Measurements from ENCODE around the gene IL31. TPM values are rescaled to one million over a fixed set of nuclear protein-coding genes. Genes with fewer than 3 reads are reported as not detected.
A peak's percentile ranks its signal among the peaks of the same experiment; 100 is the strongest.
"Not testable (repeated sequence)": the region's sequence is repeated elsewhere in the genome, so short reads cannot be mapped to it uniquely, and the experiment has no call there.

IL31 gene
- not detected for total RNA-seq

DNA sequence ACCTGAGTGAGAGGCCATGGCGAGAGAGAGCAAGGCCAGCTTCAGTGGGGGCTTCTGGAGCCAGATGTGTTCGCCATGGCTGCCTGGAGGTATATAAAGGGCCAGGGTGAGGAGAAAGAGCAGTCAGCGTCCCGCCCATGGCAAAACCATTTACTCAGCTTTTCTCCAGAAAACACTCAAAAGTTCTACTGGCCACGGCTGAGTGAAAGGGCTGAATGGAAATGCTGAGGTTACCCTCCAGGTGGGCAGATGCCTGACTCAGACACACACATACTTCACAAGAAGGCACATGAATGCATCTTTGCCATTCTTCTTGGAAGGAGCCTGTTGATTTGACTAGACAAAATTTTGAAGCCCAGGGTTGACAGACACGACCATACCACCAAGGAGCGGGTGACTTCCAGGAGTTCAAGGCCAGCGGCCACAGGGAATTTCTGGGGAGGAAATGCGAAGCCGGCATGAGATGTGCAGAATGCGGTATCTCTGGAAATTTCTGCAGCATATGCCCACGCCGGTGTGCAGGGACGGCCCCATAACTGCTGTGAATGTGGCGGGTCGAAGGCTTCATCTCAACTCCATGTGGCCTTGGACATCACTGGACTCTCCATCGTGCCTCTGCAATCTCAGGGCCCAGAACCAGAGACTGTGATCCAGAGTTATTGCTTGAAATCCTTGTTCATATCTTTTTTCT is at the start of gene IL31:
Gene IL31, minus strand, starts transcription at position 67 of the 691 bp plus-strand sequence. Its CDS starts 49 bp downstream, at position 18.
- DNase-seq (ENCODE audit: low spot score) = no peak

DNA sequence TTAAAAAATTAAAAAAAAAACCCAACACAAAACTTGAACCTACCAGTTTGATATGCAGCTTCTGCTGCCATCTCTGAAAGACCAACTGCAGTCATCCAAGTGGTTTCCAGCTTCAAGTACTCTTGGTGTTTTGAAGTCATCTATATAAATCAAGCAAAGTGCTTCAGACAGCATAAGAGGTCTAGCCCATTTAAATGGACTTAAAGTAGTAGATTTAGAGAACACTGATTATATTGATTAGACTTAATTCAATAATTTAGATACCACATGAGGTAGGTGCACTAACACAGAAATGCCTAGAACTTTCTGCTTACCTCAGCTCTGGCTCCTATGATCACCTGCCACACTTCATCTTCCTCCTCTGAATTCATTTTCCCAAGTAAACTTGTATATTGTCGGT is 42.4 kb upstream of the IL31 start:
- no peak for DNase-seq (ENCODE audit: low spot score)

DNA sequence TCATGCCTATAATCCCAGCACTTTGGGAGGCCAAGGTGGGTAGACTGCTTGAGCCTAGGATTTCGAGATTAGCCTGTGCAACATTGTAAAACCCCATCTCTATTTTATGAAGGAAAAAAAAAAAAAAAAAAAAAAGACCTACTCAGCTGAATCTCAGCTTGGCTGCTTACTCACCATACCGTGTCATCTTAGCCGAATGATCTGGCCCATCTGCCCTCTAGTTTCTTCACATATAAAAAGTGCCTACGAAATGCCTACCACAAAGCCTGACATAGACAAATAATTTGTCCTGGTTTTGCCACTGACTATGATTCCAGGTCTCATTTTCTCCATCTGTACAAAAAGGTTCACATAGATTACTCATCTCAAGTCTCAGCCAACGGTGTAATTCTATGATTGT is 41.8 kb upstream of the IL31 start:
- no peak for DNase-seq (ENCODE audit: low spot score)

DNA sequence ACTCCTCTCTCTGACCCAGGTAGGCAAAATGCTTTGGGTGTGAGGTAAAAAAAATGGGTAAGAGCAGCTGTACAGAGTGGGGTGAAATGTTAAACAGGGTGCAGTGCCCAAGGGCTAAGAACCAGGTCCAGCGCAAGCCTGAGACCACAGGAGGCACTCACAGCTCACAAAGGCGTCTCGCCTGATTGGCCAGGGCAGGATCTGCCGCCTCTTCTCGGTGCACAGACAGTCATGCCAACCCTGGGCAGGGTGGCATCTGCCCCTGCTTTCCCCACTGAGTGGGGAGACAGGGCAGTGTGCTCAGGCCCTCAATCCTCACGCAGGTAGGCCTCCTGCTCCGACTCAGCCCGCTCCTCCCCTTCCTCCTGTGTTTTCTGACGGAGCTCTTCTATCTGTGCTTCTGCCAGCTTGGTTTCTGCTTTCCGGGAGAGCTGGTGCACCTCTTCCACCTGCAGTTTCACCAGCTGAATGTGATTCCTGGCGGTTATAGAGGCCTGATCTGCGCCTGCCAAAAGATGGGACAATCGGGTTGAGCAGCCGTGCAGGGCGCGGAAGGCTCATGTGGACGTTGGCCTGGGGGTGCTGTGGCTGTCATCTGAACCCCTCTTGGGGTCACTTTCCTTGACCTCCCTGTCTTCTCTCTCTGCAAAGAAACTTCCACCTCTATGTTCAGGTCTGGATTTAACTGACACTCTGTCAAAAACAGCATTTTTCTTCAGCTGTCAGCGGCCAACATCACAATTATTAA is 34.2 kb upstream of the IL31 start:
- DNase-seq (ENCODE audit: low spot score) = no peak

DNA sequence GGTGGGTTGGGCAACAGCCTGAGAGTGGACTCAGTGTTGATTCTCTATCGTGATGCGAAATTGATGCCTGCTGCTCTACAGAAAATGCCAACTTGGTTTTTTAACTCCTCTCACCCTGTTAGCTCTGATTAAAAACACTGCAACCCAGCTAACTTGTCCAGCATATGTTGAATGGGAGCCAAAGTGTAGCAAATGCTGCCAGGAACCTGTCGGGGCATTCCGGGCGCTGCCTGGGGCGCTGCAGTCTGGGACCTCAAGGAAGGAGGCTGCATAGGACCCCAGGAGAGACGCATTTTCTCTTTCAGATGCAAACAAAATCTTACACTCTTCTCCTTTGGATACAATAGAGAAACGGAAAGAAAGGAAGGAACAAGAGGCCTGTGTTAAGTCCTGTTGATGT is 33.4 kb upstream of the IL31 start:
- DNase-seq (ENCODE audit: low spot score) = no peak

DNA sequence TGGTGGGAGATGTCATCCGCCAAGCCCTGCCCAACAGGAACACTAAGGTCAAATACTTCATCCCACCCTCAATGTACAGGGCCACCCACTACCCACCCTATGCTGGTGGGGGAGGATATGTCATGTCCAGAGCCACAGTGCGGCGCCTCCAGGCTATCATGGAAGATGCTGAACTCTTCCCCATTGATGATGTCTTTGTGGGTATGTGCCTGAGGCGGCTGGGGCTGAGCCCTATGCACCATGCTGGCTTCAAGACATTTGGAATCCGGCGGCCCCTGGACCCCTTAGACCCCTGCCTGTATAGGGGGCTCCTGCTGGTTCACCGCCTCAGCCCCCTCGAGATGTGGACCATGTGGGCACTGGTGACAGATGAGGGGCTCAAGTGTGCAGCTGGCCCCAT is 33.0 kb upstream of the IL31 start:
- DNase-seq (ENCODE audit: low spot score) = no peak

DNA sequence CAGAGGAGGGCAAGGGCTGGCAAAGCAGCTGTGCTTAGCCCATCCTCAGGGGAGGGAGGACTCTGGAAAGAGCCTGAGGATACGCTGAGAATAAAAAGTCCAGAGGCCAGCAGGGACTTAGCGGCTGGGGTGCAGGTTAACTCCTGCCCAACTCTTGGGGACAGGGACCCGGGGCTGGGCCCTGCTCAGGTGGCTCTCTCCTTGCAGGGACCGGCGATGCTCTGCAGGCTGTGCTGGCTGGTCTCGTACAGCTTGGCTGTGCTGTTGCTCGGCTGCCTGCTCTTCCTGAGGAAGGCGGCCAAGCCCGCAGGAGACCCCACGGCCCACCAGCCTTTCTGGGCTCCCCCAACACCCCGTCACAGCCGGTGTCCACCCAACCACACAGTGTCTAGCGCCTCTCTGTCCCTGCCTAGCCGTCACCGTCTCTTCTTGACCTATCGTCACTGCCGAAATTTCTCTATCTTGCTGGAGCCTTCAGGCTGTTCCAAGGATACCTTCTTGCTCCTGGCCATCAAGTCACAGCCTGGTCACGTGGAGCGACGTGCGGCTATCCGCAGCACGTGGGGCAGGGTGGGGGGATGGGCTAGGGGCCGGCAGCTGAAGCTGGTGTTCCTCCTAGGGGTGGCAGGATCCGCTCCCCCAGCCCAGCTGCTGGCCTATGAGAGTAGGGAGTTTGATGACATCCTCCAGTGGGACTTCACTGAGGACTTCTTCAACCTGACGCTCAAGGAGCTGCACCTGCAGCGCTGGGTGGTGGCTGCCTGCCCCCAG is 32.3 kb upstream of the IL31 start:
- DNase-seq (ENCODE audit: low spot score) = no peak

DNA sequence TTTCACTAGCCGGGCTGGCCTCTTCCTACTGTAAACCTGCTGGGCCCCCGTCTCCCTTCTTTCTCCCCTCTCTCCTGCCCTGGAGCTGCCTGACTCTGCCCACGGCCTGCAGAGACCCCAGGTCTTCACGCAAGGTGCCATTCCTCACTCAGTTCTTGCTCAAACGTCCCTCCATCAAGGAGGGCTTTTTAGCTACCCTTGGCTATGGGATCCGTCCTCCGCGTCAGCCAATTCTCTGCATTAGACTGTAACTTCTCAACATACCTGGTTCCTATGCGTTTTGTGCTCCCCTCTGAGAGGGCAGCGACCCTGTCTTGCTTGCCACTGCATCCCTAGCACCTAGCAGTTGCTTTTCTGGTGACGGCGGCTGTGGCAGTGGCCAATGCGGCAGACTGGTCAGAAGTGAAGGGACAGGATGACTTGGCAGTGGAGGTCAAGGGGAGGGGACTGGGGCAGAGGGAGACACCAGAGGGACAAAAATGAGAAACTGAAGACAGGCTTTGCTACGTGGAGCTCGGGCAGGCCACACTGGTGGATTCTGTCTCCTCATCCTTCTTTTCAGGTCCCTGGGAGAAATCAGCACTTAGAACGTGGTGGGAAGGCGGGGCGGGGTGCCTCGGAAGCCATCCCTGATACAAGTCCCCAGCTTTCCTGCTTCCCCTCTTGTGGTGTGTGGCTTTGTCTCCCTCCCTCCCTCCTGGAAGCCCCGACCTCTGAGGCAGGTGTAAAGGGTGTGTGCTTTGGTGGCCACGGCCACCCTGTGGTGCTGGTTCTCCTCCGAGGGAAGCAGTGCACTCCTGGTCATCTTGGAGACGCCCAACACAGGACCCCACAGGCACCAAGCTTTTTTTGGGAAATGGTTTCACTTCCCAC is 31.3 kb upstream of the IL31 start:
- no peak for DNase-seq (ENCODE audit: low spot score)

DNA sequence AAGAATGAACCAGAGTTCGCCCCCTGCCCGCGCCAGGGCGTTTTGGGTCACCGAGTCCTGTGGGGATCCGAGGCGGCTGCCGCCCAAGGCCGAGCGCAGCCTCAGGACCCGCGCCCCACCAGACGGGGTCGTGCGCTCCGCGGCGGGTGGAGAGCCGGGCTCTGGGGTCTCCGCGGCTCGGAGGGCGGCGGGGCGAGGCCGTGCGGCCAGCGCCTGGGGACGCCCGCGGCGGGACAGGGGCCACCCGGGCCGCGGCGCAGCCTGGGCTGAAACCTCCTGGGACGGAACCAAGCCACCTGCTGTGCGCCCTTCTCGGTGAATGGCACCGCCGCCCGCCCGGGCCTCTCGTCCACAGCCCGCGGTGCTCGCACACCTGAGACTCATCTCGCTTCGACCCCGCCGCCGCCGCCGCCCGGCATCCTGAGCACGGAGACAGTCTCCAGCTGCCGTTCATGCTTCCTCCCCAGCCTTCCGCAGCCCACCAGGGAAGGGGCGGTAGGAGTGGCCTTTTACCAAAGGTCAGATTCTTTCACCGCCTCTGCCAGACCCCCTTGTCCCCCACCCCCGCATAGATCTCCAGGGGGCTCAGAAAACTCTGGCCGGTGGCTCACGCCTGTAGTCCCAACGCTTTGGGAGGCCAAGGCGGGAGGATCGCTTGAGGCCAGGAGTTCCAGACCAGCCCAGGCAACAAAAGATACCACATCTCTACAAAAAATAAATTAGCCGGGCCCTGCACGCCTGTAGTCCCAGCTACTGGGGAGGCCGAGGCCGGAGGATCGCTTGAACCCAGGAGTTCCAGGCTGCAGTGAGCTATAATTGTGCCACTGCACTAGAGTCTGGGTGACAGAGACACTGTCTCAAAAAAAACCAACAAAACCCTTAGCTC is 30.4 kb upstream of the IL31 start:
- no peak for DNase-seq (ENCODE audit: low spot score)

DNA sequence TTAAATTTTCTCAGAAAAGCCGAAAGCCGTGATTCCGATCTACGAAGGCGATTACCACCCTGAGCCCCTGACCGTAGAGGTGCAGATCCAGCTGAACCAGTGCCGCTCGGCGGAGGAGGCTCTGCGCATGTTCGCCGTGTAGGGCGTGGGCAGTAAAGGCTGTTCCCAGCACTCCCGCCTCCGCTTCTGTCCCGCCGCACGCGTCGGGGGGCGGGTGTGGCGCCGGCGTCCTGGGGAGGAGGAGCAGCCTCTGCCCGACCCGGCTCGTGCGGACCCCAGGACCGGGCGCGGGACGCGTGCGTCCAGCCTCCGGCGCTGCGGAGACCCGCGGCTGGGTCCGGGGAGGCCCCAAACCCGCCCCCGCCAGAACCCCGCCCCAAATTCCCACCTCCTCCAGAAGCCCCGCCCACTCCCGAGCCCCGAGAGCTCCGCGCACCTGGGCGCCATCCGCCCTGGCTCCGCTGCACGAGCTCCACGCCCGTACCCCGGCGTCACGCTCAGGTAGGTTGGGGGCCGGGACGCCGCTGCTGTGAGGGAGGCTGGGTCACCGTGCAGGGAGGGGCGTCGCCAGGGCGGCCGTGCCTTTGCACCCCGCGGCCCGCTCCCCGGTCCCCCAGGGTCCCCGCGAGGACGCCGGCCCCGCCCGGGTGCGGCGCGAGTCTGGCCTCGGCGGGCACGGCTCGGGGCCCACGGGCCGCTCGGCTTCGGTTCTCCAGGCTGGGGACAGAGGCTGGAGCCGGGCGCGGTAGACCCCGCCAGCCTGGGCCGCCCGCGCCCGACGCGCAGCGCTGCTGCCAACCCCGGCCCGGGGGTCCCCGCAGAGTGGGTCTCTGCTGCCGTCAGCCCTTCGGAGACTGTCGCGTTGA is 29.5 kb upstream of the IL31 start, which contains the start of gene B3GNT4:
Gene B3GNT4, plus strand, starts transcription at position 409 of the 866 bp plus-strand sequence. CDS start 910 bp downstream, outside the sequence.
- peak; percentile 46 for DNase-seq (ENCODE audit: low spot score)

DNA sequence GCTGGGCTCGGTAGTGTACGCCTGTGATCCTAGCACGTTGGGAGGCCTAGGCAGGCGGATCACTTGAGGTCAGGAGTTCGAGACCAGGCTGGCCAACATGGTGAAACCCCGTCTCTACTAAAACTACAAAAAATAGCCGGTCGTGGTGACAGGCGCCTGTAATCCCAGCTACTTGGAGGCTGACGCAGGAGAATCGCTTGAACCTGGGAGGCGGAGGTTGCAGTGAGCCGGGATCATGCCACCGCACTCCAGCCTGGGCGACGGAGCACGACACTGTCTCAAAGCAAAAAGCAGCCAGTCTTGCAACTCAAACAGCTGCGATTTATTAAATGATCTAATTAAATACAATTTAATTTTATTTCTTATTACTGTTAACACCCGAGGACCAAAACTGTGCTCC is 28.8 kb upstream of the IL31 start:
- not testable (repeated sequence) for DNase-seq (ENCODE audit: low spot score)

DNA sequence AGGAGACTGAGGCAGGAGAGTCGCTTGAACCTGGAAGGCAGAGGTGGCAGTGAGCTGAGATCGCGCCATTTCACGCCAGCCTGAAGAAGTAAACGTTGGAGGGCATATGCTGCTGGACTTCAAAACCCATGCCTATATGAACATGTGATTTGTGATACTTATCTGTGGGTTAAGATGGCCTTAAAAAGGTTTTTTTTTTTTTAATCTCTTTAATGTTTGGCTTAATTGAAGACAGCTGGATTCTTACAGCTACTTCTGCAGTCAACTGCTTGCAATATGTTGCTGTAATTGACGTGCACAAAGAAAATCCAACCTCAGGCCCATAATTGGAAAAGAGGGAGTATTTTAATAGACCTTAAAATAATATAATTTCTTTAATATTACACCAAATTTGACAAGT is 28.0 kb upstream of the IL31 start:
- DNase-seq (ENCODE audit: low spot score) = no peak

DNA sequence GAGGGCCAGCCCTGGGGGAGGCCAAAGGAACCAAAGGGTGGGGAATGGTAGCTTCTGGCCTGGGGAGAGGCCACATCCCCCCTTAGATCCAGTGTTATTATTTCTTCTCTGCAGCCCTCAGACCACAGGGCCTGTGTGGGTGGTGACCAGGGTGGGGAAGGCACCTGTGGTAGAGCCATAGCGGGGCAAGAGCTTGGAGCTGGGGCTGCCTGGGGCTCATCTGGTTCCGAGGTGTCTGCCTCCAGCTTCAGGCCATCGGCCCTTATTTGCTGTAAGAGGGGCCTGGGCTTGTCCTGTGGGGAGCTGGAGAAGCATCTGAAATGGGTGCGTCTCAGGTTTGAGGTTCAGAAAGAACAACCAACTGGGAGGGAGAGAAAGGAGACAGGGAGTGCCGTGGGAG is 27.4 kb upstream of the IL31 start:
- DNase-seq (ENCODE audit: low spot score) = no peak

DNA sequence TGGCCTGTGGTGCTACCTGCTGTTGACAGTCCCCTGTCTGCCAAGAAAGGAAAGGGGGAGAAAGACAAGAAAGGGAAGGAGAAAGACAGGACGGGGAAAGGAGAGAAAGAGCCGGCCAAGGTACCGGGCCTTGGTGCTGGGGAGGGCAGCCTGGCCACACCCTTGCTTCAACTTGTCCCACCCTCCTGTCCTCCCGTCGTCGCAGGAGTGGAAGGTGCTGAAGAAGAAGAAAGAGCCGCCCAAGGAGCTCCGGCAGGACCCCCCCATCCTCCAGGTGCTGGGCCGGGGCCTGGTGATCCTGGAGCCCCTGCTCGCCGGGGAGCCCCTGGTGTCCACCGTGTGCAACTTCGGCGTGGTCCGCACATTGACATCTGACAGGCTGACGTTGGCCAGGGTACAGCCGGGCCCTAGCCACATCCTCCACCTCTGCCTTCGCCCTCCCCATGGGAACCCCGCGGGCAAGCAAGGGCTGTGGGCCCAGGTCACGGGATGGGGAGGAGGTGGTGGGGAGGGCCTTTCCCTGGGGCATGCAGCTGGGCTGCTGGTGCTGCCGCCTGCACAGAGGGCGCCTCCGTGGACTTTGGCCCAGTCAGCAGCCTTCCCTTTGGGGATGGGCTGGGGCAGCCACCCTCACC is 26.6 kb upstream of the IL31 start:
- DNase-seq (ENCODE audit: low spot score) = no peak

DNA sequence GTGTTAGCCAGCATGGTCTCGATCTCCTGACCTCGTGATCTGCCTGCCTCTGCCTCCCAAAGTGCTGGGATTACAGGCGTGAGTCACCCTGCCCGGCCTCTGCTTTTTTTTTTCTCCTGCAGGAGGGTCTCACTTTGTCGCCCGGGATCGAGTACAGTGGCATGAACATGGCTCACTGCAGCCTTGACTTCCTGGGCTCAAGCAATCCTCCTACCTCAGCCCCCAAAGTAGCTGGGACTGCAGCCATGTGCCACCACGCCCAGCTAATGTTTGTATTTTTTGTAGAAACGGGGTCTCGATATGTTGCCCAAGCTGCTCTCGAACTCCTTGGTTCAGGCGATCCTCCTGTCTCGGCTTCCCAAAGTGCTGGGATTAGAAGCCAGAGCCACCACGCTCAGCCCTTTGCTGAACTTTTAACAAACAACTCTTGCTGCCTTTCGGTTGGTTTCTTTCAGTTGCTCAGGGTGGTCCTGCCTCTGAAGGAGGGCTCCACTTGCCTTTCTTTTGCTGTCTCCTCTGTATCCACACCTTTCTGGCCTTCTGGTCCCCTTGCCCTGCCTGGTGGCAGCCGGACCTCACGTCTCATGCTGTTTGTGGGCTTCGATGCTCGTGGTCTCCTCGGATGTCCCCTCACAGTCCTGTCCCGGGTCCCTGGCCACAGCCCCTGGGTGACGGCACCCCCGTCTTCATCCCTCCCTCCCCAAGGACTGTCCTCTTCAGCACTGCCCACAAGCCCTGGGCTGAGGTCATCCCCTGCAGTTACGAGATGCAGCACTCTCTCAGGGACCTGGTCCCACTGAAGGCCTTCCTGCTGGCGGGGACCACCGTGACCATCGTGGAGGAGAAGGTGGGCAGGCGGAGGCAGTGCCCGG is 25.7 kb upstream of the IL31 start:
- no peak for DNase-seq (ENCODE audit: low spot score)

DNA sequence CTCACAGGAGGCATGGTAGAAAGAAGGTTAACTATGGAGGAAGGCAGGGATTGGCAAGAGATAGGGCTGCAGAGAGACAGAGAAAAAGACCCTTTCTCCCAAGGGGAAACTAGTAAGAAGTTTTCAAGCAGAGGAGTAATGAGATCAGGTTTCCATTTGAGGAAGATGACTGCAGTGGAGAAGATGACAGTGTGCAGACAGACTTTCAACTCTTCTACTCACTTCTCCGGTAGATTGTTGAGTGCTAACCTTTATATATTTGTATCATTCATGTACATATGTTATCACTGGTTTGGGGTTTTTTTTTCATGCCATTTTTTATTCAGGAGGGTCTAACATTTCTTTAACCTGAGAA is 23.6 kb upstream of the IL31 start:
- DNase-seq (ENCODE audit: low spot score) = no peak

DNA sequence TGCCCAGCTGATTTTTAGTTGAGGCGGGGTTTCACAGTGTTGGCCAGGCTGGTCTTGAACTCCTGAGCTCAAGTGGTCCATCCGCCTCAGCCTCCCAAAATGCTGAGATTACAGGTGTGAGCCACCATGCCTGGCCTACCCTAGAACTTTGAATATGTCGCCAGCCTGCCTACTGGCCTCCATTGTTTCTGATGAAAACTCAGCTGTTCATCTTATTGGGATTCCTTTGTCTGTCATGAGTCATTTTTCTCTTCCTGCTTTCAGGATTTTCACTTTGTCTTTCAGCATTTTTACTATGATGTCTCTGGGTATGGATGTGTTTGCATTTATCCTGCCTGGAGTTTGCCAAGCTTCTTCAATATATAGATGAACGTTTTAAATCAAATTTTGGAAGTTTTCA is 21.4 kb upstream of the IL31 start:
- no peak for DNase-seq (ENCODE audit: low spot score)

DNA sequence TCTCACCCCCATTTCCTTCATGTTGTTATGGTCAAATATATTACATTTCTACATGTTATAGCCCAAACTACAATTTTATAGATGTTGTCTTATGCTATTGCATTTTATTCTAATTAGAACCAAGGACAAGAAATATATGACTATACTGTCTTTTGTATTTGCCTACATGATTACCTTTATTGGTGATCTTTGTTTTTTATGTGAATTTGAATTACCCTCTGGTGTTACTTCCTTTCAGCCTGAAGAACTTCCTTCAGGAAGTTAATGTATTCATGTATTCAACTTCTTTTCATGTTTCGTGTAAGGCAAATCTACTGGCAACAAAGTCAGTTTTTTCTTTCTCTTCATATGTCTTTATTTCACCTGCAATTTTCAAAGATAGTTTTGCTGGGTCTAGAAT is 20.8 kb upstream of the IL31 start:
- DNase-seq (ENCODE audit: low spot score) = no peak

Measured in mucosa of gallbladder (tissue), 1 donor.